ENCODE results near the gene NME9.

NME9 gene

GRCh38 chr3:138361561-138361971, 31.9 kb upstream of the NME9 start:
- TF ChIP-seq ZBTB7A (IDR thresholded peaks at IDR 0.05; ENCODE audit: low read depth) (no peak), USF1 (IDR thresholded peaks at IDR 0.05) (no peak), NFIC (IDR thresholded peaks at IDR 0.05) (no peak), CEBPB (IDR thresholded peaks at IDR 0.05) (no peak), EGR1 (IDR thresholded peaks at IDR 0.05) (no peak), EP300 (IDR thresholded peaks at IDR 0.05; ENCODE audit: borderline replicate concordance) (no peak), YY1 (IDR thresholded peaks at IDR 0.05; ENCODE audit: low read depth) (no peak), FOXM1 (IDR thresholded peaks at IDR 0.05; ENCODE audit: borderline replicate concordance, low read depth) (no peak), TAF1 (IDR thresholded peaks at IDR 0.05; ENCODE audit: low read depth) (no peak), TEAD4 (IDR thresholded peaks at IDR 0.05) (no peak), CREB1 (IDR thresholded peaks at IDR 0.05; ENCODE audit: low read depth) (no peak)

- TF ChIP-seq USF1 (IDR thresholded peaks at IDR 0.05), result no peak
- no peak for TF ChIP-seq NFIC (IDR thresholded peaks at IDR 0.05)
- no peak for TF ChIP-seq YY1 (IDR thresholded peaks at IDR 0.05; ENCODE audit: low read depth)
- TF ChIP-seq EGR1 (IDR thresholded peaks at IDR 0.05), result no peak
- no peak for TF ChIP-seq MAX (IDR thresholded peaks at IDR 0.05)
- no peak for TF ChIP-seq EP300 (IDR thresholded peaks at IDR 0.05; ENCODE audit: borderline replicate concordance)
- TF ChIP-seq FOXM1 (IDR thresholded peaks at IDR 0.05; ENCODE audit: borderline replicate concordance, low read depth), result no peak
- no peak for TF ChIP-seq RAD21 (IDR thresholded peaks at IDR 0.05; ENCODE audit: low read depth)
- TF ChIP-seq ZBTB7A (IDR thresholded peaks at IDR 0.05; ENCODE audit: low read depth), result no peak
- no peak for TF ChIP-seq TEAD4 (IDR thresholded peaks at IDR 0.05)
- no peak for TF ChIP-seq TCF12 (IDR thresholded peaks at IDR 0.05; ENCODE audit: low read depth)
- TF ChIP-seq CREB1 (IDR thresholded peaks at IDR 0.05; ENCODE audit: low read depth), result no peak
- TF ChIP-seq TAF1 (IDR thresholded peaks at IDR 0.05; ENCODE audit: low read depth), result no peak
- TF ChIP-seq CEBPB (IDR thresholded peaks at IDR 0.05), result no peak
- TF ChIP-seq REST (IDR thresholded peaks at IDR 0.05; ENCODE audit: low read depth), result no peak
Measured at GRCh38 chr3:138360869-138361525, 31.3 kb upstream of the NME9 start.

GRCh38 chr3:138359919-138360868, 30.5 kb upstream of the NME9 start:
- TF ChIP-seq TAF1 (IDR thresholded peaks at IDR 0.05; ENCODE audit: low read depth), result no peak
- TF ChIP-seq RAD21 (IDR thresholded peaks at IDR 0.05; ENCODE audit: low read depth), result no peak
- no peak for TF ChIP-seq TCF12 (IDR thresholded peaks at IDR 0.05; ENCODE audit: low read depth)
- no peak for TF ChIP-seq CEBPB (IDR thresholded peaks at IDR 0.05)
- no peak for TF ChIP-seq EGR1 (IDR thresholded peaks at IDR 0.05)
- TF ChIP-seq CREB1 (IDR thresholded peaks at IDR 0.05; ENCODE audit: low read depth), result no peak
- no peak for TF ChIP-seq NFIC (IDR thresholded peaks at IDR 0.05)
- no peak for TF ChIP-seq MAX (IDR thresholded peaks at IDR 0.05)
- TF ChIP-seq YY1 (IDR thresholded peaks at IDR 0.05; ENCODE audit: low read depth), result no peak

GRCh38 chr3:138359148-138359918, 29.7 kb upstream of the NME9 start:
- TF ChIP-seq REST (IDR thresholded peaks at IDR 0.05; ENCODE audit: low read depth), result no peak
- no peak for TF ChIP-seq USF1 (IDR thresholded peaks at IDR 0.05)
- no peak for TF ChIP-seq ZBTB7A (IDR thresholded peaks at IDR 0.05; ENCODE audit: low read depth)
